ENCODE measurements around the gene EML6. TPM values are rescaled to one million over a fixed set of nuclear protein-coding genes. Genes with fewer than 3 reads are reported as not detected.

Gene EML6
- total and polyA plus RNA-seq, 2 donors (not counting 1 experiment from before 2014, with no cell fraction given), result 0.34 to 1.3 TPM

DNA sequence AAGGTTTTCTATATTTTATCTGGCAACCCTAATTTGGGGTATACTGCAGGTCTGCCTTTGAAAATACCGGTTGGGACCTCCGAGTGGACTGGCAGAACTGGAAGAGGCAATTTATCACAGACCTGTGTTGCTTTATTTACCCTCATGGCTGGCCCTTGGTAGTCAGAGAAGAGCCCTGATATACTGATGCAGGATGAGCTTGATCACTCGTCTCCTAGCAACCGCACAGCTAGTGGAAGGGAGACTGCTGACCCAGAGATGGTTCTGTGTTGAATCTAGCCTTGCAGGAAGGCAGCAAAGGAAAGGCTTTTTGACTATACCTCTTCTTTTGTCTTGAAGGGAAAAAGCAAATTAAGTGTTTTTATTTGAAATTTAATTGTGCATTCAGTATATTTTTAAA lies 154.7 kb downstream of the EML6 start:
- no peaks in the 10 kb centered on the region for H3K36me3 ChIP-seq (ENCODE audit: control insufficient read depth, insufficient read depth, low read length)
- no peak overlapping the region for H3K9ac ChIP-seq (ENCODE audit: insufficient read depth, low read length)
- no peak overlapping the region for H2AFZ ChIP-seq (ENCODE audit: low read length)
- no peak overlapping the region for H3K4me2 ChIP-seq (ENCODE audit: extremely low read depth, insufficient read depth, low read length)
- H3K4me3 ChIP-seq (replicated peaks in 1 of 4; ENCODE audit: control extremely low read depth in 1 of 4, insufficient read depth in 1 of 4, low read depth in 3 of 4, low read length in 4 of 4), result no peak overlapping the region
- DNase-seq (ENCODE audit: low read depth in 2 of 2), result no peak
- no peak overlapping the region for H3K27ac ChIP-seq (ENCODE audit: insufficient read depth, low read length)
- H3K9me3 ChIP-seq (ENCODE audit: control insufficient read depth, insufficient read depth, low read depth, low read length), result no peaks in the 10 kb centered on the region
- no peaks in the 10 kb centered on the region for H3K79me2 ChIP-seq (ENCODE audit: control insufficient read depth, insufficient read depth, low read length)
- no peaks in the 10 kb centered on the region for H3K27me3 ChIP-seq (ENCODE audit: control insufficient read depth, insufficient read depth, low read length)
- H4K20me1 ChIP-seq (ENCODE audit: control insufficient read depth, extremely low read depth, insufficient read depth, low read length), result no peaks in the 10 kb centered on the region
- TF ChIP-seq EZH2 (IDR thresholded peaks at IDR 0.05; ENCODE audit: low read length, missing control alignments), result no peak
- TF ChIP-seq, protein P1, sequence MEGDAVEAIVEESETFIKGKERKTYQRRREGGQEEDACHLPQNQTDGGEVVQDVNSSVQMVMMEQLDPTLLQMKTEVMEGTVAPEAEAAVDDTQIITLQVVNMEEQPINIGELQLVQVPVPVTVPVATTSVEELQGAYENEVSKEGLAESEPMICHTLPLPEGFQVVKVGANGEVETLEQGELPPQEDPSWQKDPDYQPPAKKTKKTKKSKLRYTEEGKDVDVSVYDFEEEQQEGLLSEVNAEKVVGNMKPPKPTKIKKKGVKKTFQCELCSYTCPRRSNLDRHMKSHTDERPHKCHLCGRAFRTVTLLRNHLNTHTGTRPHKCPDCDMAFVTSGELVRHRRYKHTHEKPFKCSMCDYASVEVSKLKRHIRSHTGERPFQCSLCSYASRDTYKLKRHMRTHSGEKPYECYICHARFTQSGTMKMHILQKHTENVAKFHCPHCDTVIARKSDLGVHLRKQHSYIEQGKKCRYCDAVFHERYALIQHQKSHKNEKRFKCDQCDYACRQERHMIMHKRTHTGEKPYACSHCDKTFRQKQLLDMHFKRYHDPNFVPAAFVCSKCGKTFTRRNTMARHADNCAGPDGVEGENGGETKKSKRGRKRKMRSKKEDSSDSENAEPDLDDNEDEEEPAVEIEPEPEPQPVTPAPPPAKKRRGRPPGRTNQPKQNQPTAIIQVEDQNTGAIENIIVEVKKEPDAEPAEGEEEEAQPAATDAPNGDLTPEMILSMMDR (conservative IDR thresholded peaks at IDR 0.05 in 1 of 2, IDR thresholded peaks at IDR 0.05 in 1 of 2; ENCODE audit: low read depth in 1 of 2, low read length in 2 of 2), result no peak
- no peaks in the 10 kb centered on the region for H3K4me1 ChIP-seq (ENCODE audit: control insufficient read depth, extremely low read depth, insufficient read depth, low read length)

DNA sequence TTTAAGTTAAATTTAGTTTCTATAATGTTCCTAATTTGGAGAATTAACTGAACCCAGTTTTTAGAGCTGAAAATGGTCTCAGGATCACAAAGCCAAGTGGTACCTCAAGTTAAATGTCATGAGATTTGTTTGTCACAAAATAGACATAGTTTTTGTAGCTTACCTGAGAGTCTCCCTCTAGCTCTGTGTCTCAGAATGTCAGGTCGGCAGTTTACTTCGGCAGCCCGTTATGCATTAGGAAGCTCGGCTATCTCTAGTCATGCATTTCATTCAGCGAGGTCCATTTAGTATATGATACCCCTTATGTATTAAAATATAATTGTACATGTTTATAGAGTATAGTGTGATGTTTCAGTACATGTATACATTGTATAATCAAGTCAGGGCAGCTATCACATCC lies 155.6 kb downstream of the EML6 start:
- no peaks in the 10 kb centered on the region for H3K27me3 ChIP-seq (ENCODE audit: control insufficient read depth, insufficient read depth, low read length)
- TF ChIP-seq, protein P1 (conservative IDR thresholded peaks at IDR 0.05 in 1 of 2, IDR thresholded peaks at IDR 0.05 in 1 of 2; ENCODE audit: low read depth in 1 of 2, low read length in 2 of 2), result no peak
- no peak for TF ChIP-seq EZH2 (IDR thresholded peaks at IDR 0.05; ENCODE audit: low read length, missing control alignments)

DNA sequence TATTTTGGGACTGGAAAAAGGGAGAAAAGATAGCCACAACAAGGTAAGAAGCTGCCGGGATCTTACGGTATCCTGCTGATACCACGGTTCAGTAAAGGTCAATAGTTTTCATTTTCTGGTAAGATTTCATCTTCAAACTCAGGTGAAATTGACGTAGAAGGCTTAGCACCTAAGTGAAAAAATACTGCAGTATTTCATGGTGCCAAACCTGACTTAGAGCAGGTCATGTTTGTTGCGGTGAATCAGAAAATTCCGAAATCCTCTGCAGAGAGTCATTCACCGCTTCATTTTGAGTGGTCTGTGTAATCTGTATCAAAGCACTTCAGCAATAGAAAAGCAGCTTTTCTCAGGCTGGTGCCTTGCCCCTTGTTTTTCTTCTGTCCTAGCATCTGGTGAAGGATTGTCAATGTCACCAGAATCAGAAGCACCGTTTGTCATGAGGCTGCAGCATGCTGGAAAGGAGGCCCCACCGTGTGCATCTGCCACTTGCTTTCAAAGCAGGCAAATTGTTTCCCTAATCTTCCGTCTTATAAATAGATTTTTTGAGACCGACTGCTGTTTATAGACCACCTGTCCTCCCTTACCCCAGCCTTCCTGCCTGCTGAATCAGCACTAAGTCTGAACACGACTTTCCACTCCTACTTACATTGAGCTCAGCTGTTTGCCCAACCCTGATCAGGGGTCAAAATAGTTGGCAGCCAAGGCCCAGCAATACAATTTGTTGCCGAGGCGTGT lies 156.3 kb downstream of the EML6 start:
- Histone ChIP-seq H3K9me3 (ENCODE audit: control insufficient read depth, insufficient read depth, low read depth, low read length) (no peaks in the 10 kb centered on the region), H4K20me1 (ENCODE audit: control insufficient read depth, extremely low read depth, insufficient read depth, low read length) (no peaks in the 10 kb centered on the region), H3K4me2 (ENCODE audit: extremely low read depth, insufficient read depth, low read length) (no peak overlapping the region), H3K27ac (ENCODE audit: insufficient read depth, low read length) (no peak overlapping the region), H3K79me2 (ENCODE audit: control insufficient read depth, insufficient read depth, low read length) (no peaks in the 10 kb centered on the region), H3K36me3 (ENCODE audit: control insufficient read depth, insufficient read depth, low read length) (no peaks in the 10 kb centered on the region), H2AFZ (ENCODE audit: low read length) (no peak overlapping the region), H3K4me1 (ENCODE audit: control insufficient read depth, extremely low read depth, insufficient read depth, low read length) (no peaks in the 10 kb centered on the region), H3K4me3 (replicated peaks in 1 of 4; ENCODE audit: control extremely low read depth in 1 of 4, insufficient read depth in 1 of 4, low read depth in 3 of 4, low read length in 4 of 4) (no peak overlapping the region), H3K27me3 (ENCODE audit: control insufficient read depth, insufficient read depth, low read length) (no peaks in the 10 kb centered on the region), H3K9ac (ENCODE audit: insufficient read depth, low read length) (no peak overlapping the region)
- DNase-seq (ENCODE audit: low read depth in 2 of 2), result no peak
- TF ChIP-seq, protein P1 (conservative IDR thresholded peaks at IDR 0.05 in 1 of 2, IDR thresholded peaks at IDR 0.05 in 1 of 2; ENCODE audit: low read depth in 1 of 2, low read length in 2 of 2), result no peak
- TF ChIP-seq EZH2 (IDR thresholded peaks at IDR 0.05; ENCODE audit: low read length, missing control alignments), result no peak

More for the DNA sequence above, 155.6 kb downstream of the EML6 start:
- H3K4me2 ChIP-seq (ENCODE audit: extremely low read depth, insufficient read depth, low read length), result no peak overlapping the region
- H3K27ac ChIP-seq (ENCODE audit: insufficient read depth, low read length), result no peak overlapping the region
- no peaks in the 10 kb centered on the region for H4K20me1 ChIP-seq (ENCODE audit: control insufficient read depth, extremely low read depth, insufficient read depth, low read length)
- no peak for DNase-seq (ENCODE audit: low read depth in 2 of 2)
- no peaks in the 10 kb centered on the region for H3K9me3 ChIP-seq (ENCODE audit: control insufficient read depth, insufficient read depth, low read depth, low read length)
- no peak overlapping the region for H2AFZ ChIP-seq (ENCODE audit: low read length)
- no peaks in the 10 kb centered on the region for H3K79me2 ChIP-seq (ENCODE audit: control insufficient read depth, insufficient read depth, low read length)
- no peak overlapping the region for H3K4me3 ChIP-seq (replicated peaks in 1 of 4; ENCODE audit: control extremely low read depth in 1 of 4, insufficient read depth in 1 of 4, low read depth in 3 of 4, low read length in 4 of 4)
- no peaks in the 10 kb centered on the region for H3K36me3 ChIP-seq (ENCODE audit: control insufficient read depth, insufficient read depth, low read length)
- H3K9ac ChIP-seq (ENCODE audit: insufficient read depth, low read length), result no peak overlapping the region
- H3K4me1 ChIP-seq (ENCODE audit: control insufficient read depth, extremely low read depth, insufficient read depth, low read length), result no peaks in the 10 kb centered on the region

Data from fibroblast of lung (primary cell).